ENCODE data around the gene SCUBE1.
A peak's percentile ranks its signal among the peaks of the same experiment; 100 is the strongest.

Gene SCUBE1

GRCh38 chr22:43370036-43370435 is 26.9 kb upstream of the SCUBE1 start:
- no peak for TF ChIP-seq EZH2phosphoT487 (IDR thresholded peaks at IDR 0.05; ENCODE audit: borderline replicate concordance)
- TF ChIP-seq CTCF (conservative IDR thresholded peaks at IDR 0.05; ENCODE audit: low read length): no peak
- Histone ChIP-seq H2AFZ (ENCODE audit: low read length) (no peak overlapping the region), H3K27me3 (ENCODE audit: insufficient read depth, low read length, poor library complexity, severe bottlenecking) (peaks cover 9% of the 10 kb centered on the region), H3K9me3 (ENCODE audit: insufficient read depth, low read depth, low read length) (no peaks in the 10 kb centered on the region; the same call in 1 of the 2 replicates), H4K20me1 (ENCODE audit: insufficient read depth, low read length, poor library complexity, severe bottlenecking) (no peaks in the 10 kb centered on the region), H3K79me2 (ENCODE audit: insufficient read depth, low read length) (no peaks in the 10 kb centered on the region), H3F3A (ENCODE audit: low read depth) (no peaks in the 10 kb centered on the region), H3K4me3 (ENCODE audit: low read length, poor library complexity, severe bottlenecking) (no peak overlapping the region), H3K4me2 (ENCODE audit: low read depth, low read length, poor library complexity, severe bottlenecking) (no peak overlapping the region), H3K9me2 (replicated peaks; ENCODE audit: low read depth, low read length) (no peaks in the 10 kb centered on the region), H3K9ac (ENCODE audit: low read depth, low read length, poor library complexity, severe bottlenecking) (no peak overlapping the region), H3K4me1 (ENCODE audit: insufficient read depth, low read length, poor library complexity, severe bottlenecking) (no peaks in the 10 kb centered on the region), H3K36me3 (ENCODE audit: insufficient read depth, low read length) (no peaks in the 10 kb centered on the region)

- H3K79me2 ChIP-seq (ENCODE audit: insufficient read depth, low read length): no peaks in the 10 kb centered on the region
- H3K4me3 ChIP-seq (ENCODE audit: low read length, poor library complexity, severe bottlenecking): no peak overlapping the region
- H3K36me3 ChIP-seq (ENCODE audit: insufficient read depth, low read length): no peaks in the 10 kb centered on the region
- H3K4me2 ChIP-seq (ENCODE audit: low read depth, low read length, poor library complexity, severe bottlenecking): no peak overlapping the region
- no peaks in the 10 kb centered on the region for H3K9me2 ChIP-seq (replicated peaks; ENCODE audit: low read depth, low read length)
- H3K9ac ChIP-seq (ENCODE audit: low read depth, low read length, poor library complexity, severe bottlenecking): no peak overlapping the region
- H3F3A ChIP-seq (ENCODE audit: low read depth): no peaks in the 10 kb centered on the region
- no peaks in the 10 kb centered on the region for H3K4me1 ChIP-seq (ENCODE audit: insufficient read depth, low read length, poor library complexity, severe bottlenecking)
- no peaks in the 10 kb centered on the region for H3K27me3 ChIP-seq (ENCODE audit: insufficient read depth, low read length, poor library complexity, severe bottlenecking)
- H3K9me3 ChIP-seq (ENCODE audit: insufficient read depth, low read depth, low read length): no peaks in the 10 kb centered on the region
- no peaks in the 10 kb centered on the region for H4K20me1 ChIP-seq (ENCODE audit: insufficient read depth, low read length, poor library complexity, severe bottlenecking)
- no peak overlapping the region for H2AFZ ChIP-seq (ENCODE audit: low read length)
- TF ChIP-seq EZH2phosphoT487 (IDR thresholded peaks at IDR 0.05; ENCODE audit: borderline replicate concordance) (no peak), CTCF (conservative IDR thresholded peaks at IDR 0.05; ENCODE audit: low read length) (peak; percentile 23; the same call in 1 of the 2 replicates)
Measured at GRCh38 chr22:43365715-43366440, 22.7 kb upstream of the SCUBE1 start.

GRCh38 chr22:43364169-43364435 is 20.9 kb upstream of the SCUBE1 start:
- no peak overlapping the region for H2AFZ ChIP-seq (ENCODE audit: low read length)
- no peaks in the 10 kb centered on the region for H3K4me1 ChIP-seq (ENCODE audit: insufficient read depth, low read length, poor library complexity, severe bottlenecking)
- no peaks in the 10 kb centered on the region for H3K79me2 ChIP-seq (ENCODE audit: insufficient read depth, low read length)
- no peak overlapping the region for H3K9ac ChIP-seq (ENCODE audit: low read depth, low read length, poor library complexity, severe bottlenecking)
- H3K27me3 ChIP-seq (ENCODE audit: insufficient read depth, low read length, poor library complexity, severe bottlenecking): no peaks in the 10 kb centered on the region
- no peak overlapping the region for H3K4me3 ChIP-seq (ENCODE audit: low read length, poor library complexity, severe bottlenecking)
- no peak overlapping the region for H3K4me2 ChIP-seq (ENCODE audit: low read depth, low read length, poor library complexity, severe bottlenecking)
- H3K9me2 ChIP-seq (replicated peaks; ENCODE audit: low read depth, low read length): no peaks in the 10 kb centered on the region
- H4K20me1 ChIP-seq (ENCODE audit: insufficient read depth, low read length, poor library complexity, severe bottlenecking): no peaks in the 10 kb centered on the region
- no peaks in the 10 kb centered on the region for H3K36me3 ChIP-seq (ENCODE audit: insufficient read depth, low read length)
- no peaks in the 10 kb centered on the region for H3K9me3 ChIP-seq (ENCODE audit: insufficient read depth, low read depth, low read length)
- TF ChIP-seq CTCF (conservative IDR thresholded peaks at IDR 0.05; ENCODE audit: low read length): no peak
- no peaks in the 10 kb centered on the region for H3F3A ChIP-seq (ENCODE audit: low read depth)

Measured in Loucy (cell line).